ENCODE results near the gene DEFB116. TPM values are rescaled to one million over a fixed set of nuclear protein-coding genes. Genes with fewer than 3 reads are reported as not detected.

Gene DEFB116, protein sequence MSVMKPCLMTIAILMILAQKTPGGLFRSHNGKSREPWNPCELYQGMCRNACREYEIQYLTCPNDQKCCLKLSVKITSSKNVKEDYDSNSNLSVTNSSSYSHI
- total RNA-seq (2021; fragmentation: NEBNext Ultra II Directional; extraction: Animal tissue kit (Norgen Biotek cat#: 25700)), result not detected in 2 replicates
- not detected in 2 replicates for polyA plus RNA-seq (2011; rRNA removed)
- not detected for polyA plus RNA-seq (2011; cell fraction: cytosol; rRNA removed)
- polyA plus RNA-seq (2011; cell fraction: nucleus; rRNA removed), result not detected
- polyA plus RNA-seq (2012, experiment 1 of 2), result not detected in 4 replicates
- not detected for polyA plus RNA-seq (2012, experiment 2 of 2)
- polyA plus RNA-seq (2013, experiment 1 of 2), result not detected
- polyA plus RNA-seq (2013, experiment 2 of 2), result not detected
- polyA minus RNA-seq (2011; rRNA and poly(A)+ RNA removed), result not detected in 2 replicates
- not detected for polyA minus RNA-seq (2011; cell fraction: cytosol; rRNA and poly(A)+ RNA removed)
- not detected for polyA minus RNA-seq (2011; cell fraction: nucleus; rRNA and poly(A)+ RNA removed)
- long read RNA-seq, experiment 1, result 0 reads
- long read RNA-seq, experiment 2, result 0 reads

DNA sequence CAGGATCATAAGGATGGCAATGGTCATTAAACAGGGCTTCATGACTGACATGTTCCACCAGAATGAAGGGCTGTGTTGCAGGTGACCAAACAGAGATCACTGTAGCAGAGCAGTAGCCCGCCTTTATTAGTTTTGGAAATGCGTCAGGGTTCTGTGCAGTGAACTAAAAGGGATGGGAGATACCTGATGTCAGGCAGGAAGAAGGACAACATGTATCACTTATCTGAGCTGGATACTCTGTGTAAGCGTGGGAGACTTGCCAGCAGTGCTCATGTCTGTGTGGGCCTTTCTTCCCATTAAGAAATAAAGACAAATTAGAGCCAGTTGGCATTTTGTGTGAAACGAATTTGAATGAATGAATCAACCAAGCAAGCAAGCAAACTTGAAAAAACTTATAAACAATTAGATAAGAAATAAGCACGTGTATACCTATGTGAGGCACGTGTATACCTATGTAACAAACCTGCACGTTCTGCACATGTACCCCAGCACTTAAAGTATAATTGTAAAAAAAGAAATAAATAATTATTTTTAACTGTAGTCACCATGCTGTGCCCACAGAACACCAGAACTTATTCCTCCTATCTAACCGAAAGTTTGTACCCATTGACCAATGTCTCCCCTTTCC is at the start of gene DEFB116:
DEFB116 (minus strand) TSS at position 51 of the 628 bp plus-strand sequence; CDS start at position 51, 0 bp downstream.
- 65% methylated on average over 8 of the region's 8 CpGs; no CpG with 5 or more reads in 1 of the 2 experiments for WGBS, 2 experiments (ENCODE audit: extremely low coverage in 1 of 2, insufficient coverage in 1 of 2, insufficient read length in 1 of 2, insufficient replicate concordance in 2 of 2, low coverage in 1 of 2, low lambda C conversion rate in 2 of 2, missing lambda C conversion rate in 1 of 2)
- H3K4me3 ChIP-seq (ENCODE audit: extremely low read depth in 1 of 4, insufficient read depth in 2 of 4, low read depth in 3 of 4, low read length in 4 of 4), result no peak within 1 kb of the TSS
- no peak within 1 kb of the TSS for H2AFZ ChIP-seq (ENCODE audit: low read length)
- no peak for TF ChIP-seq GTF2F1 (IDR thresholded peaks at IDR 0.05; ENCODE audit: borderline replicate concordance, low read depth, low read length)
- no peak within 1 kb of the TSS for H3K14ac ChIP-seq (ENCODE audit: insufficient read length)
- H4K8ac ChIP-seq (ENCODE audit: extremely low read depth, insufficient read depth, low read length), result no peak within 1 kb of the TSS
- no peaks in the 10 kb centered on the region for H3K79me1 ChIP-seq (ENCODE audit: low read depth, low read length)
- no peaks in the 10 kb centered on the region; the same call in 1 of the 2 replicates for H3K23me2 ChIP-seq (ENCODE audit: low read depth, low read length)
- H3K56ac ChIP-seq (replicated peaks; ENCODE audit: insufficient read length, low read depth, low read length), result no peak within 1 kb of the TSS
- peaks cover 0 to 1% (median 0%) of the 10 kb centered on the region in 4 experiments; a peak in 1 of 7 replicates for H3K27me3 ChIP-seq (replicated peaks in 1 of 4; ENCODE audit: control insufficient read depth in 3 of 4, extremely low read depth in 1 of 4, insufficient read depth in 3 of 4, low read length in 3 of 4)
- H3K9me3 ChIP-seq (ENCODE audit: insufficient read depth in 2 of 2, low read depth in 1 of 2, low read length in 1 of 2), result peaks cover 84 to 90% of the 10 kb centered on the region in 2 experiments
- no peak within 1 kb of the TSS for H2BK15ac ChIP-seq (ENCODE audit: low read length)
- no peak within 1 kb of the TSS for H3K4me2 ChIP-seq (ENCODE audit: insufficient read depth in 1 of 2, low read depth in 2 of 2, low read length in 2 of 2)
- no peak within 1 kb of the TSS for H3K27ac ChIP-seq (ENCODE audit: low read depth, low read length)
- no peak within 1 kb of the TSS for H2AK5ac ChIP-seq (ENCODE audit: low read depth, low read length)
- no peak within 1 kb of the TSS for H2BK5ac ChIP-seq (ENCODE audit: low read depth, low read length)
- no peak for DNase-seq (ENCODE audit: low read depth in 1 of 2, low spot score in 2 of 2)
- no peaks in the 10 kb centered on the region for H4K20me1 ChIP-seq (replicated peaks in 1 of 2; ENCODE audit: control insufficient read depth in 1 of 2, insufficient read depth in 2 of 2, low read length in 2 of 2)
- ChIA-PET POLR2A (ENCODE audit: partially characterized antibody) (no interaction called here), CTCF (ENCODE audit: partially characterized antibody) (no interaction called here)
- H2BK20ac ChIP-seq (ENCODE audit: low read length), result no peak within 1 kb of the TSS
- no peak within 1 kb of the TSS for H4K91ac ChIP-seq (replicated peaks; ENCODE audit: insufficient read length, low read length)
- no peak within 1 kb of the TSS for H3K18ac ChIP-seq (ENCODE audit: extremely low read depth, low read length)
- H2BK120ac ChIP-seq (replicated peaks; ENCODE audit: low read depth, low read length), result no peak within 1 kb of the TSS
- no peak within 1 kb of the TSS for H3K23ac ChIP-seq (ENCODE audit: insufficient read length)
- no peaks in the 10 kb centered on the region for H3K79me2 ChIP-seq (ENCODE audit: control insufficient read depth in 1 of 2, insufficient read depth in 2 of 2, low read length in 2 of 2)
- H2BK12ac ChIP-seq (ENCODE audit: low read depth, low read length), result no peak within 1 kb of the TSS
- no peak within 1 kb of the TSS for H3K4ac ChIP-seq (replicated peaks; ENCODE audit: insufficient read length, low read depth, low read length)
- no peak within 1 kb of the TSS for H4K5ac ChIP-seq (ENCODE audit: insufficient read length, low read depth, low read length)
- no peak for FAIRE-seq
- no peak within 1 kb of the TSS for H3K9ac ChIP-seq (replicated peaks in 1 of 4; ENCODE audit: extremely low read depth in 1 of 4, low read depth in 3 of 4, low read length in 3 of 4)
- H3K36me3 ChIP-seq (ENCODE audit: control insufficient read depth in 2 of 4, insufficient read depth in 4 of 4, low read length in 3 of 4), result no peaks in the 10 kb centered on the region; a peak in 1 of 8 replicates
- no peaks in the 10 kb centered on the region for H3K4me1 ChIP-seq (replicated peaks in 1 of 4; ENCODE audit: control insufficient read depth in 3 of 4, insufficient read depth in 4 of 4, low read length in 3 of 4)
